ENCODE measurements around the gene TMEM43.
"Not testable (repeated sequence)": the region's sequence is repeated elsewhere in the genome, so short reads cannot be mapped to it uniquely, and the experiment has no call there.

The TMEM43 gene

GRCh38 chr3:14124615-14125192 lies at the start of gene TMEM43, which contains the start of gene CHCHD4:
Gene TMEM43, plus strand, starts transcription at chr3:14125052. Its CDS starts 142 bp downstream, at chr3:14125194.
Gene CHCHD4, minus strand, starts transcription at chr3:14124870. Its CDS starts 194 bp downstream, at chr3:14124676.
- DNase-seq (ENCODE audit: low read depth), result peak; percentile 99

- DNase-seq (ENCODE audit: low read depth), result not testable (repeated sequence)
Measured at GRCh38 chr3:14075233-14075632, 49.6 kb upstream of the TMEM43 start.

GRCh38 chr3:14077310-14077709 lies 47.5 kb upstream of the TMEM43 start:
- peak; percentile 2 for DNase-seq (ENCODE audit: low read depth)

- no peak for DNase-seq (ENCODE audit: low read depth)
Measured at GRCh38 chr3:14082108-14082657, 42.7 kb upstream of the TMEM43 start.

- not testable (repeated sequence) for DNase-seq (ENCODE audit: low read depth)
Measured at GRCh38 chr3:14087461-14087860, 37.4 kb upstream of the TMEM43 start.

GRCh38 chr3:14091959-14092358 lies 32.9 kb upstream of the TMEM43 start:
- DNase-seq (ENCODE audit: low read depth), result not testable (repeated sequence)

- no peak for DNase-seq (ENCODE audit: low read depth)
Measured at GRCh38 chr3:14092464-14092863, 32.4 kb upstream of the TMEM43 start.

GRCh38 chr3:14093831-14094230 lies 31.0 kb upstream of the TMEM43 start:
- DNase-seq (ENCODE audit: low read depth), result no peak

GRCh38 chr3:14096742-14097141 lies 28.1 kb upstream of the TMEM43 start:
- DNase-seq (ENCODE audit: low read depth), result no peak

- DNase-seq (ENCODE audit: low read depth), result no peak
Measured at GRCh38 chr3:14097616-14098391, 27.0 kb upstream of the TMEM43 start.

GRCh38 chr3:14109821-14110220 lies 15.0 kb upstream of the TMEM43 start:
- DNase-seq (ENCODE audit: low read depth), result not testable (repeated sequence)

- DNase-seq (ENCODE audit: low read depth), result no peak
Measured at GRCh38 chr3:14110699-14111098, 14.2 kb upstream of the TMEM43 start.

GRCh38 chr3:14113965-14114635 lies 10.8 kb upstream of the TMEM43 start:
- no peak for DNase-seq (ENCODE audit: low read depth)

GRCh38 chr3:14117468-14118399 lies 7.1 kb upstream of the TMEM43 start:
- DNase-seq (ENCODE audit: low read depth), result no peak

- peak; percentile 90 for DNase-seq (ENCODE audit: low read depth)
Measured at GRCh38 chr3:14118400-14119381, 6.2 kb upstream of the TMEM43 start.

- DNase-seq (ENCODE audit: low read depth), result no peak
Measured at GRCh38 chr3:14119651-14120050, 5.2 kb upstream of the TMEM43 start.

- no peak for DNase-seq (ENCODE audit: low read depth)
Measured at GRCh38 chr3:14120111-14120920, 4.5 kb upstream of the TMEM43 start.

GRCh38 chr3:14120921-14121448 lies 3.9 kb upstream of the TMEM43 start:
- not testable (repeated sequence) for DNase-seq (ENCODE audit: low read depth)

GRCh38 chr3:14121859-14122258 lies 3.0 kb upstream of the TMEM43 start:
- DNase-seq (ENCODE audit: low read depth), result no peak
